Smooth muscle cell (in vitro differentiated cells): ENCODE measurements around the gene POMC. TPM values are rescaled to one million over a fixed set of nuclear protein-coding genes. Genes with fewer than 3 reads are reported as not detected.
"Not testable (repeated sequence)": the region's sequence is repeated elsewhere in the genome, so short reads cannot be mapped to it uniquely, and the experiment has no call there.

Experiments used
- DNase-seq: peaks from one replicate; lab custom pipeline; 2025; ENCODE audit not compliant: unreplicated experiment; lab: John Stamatoyannopoulos, UW
- H2AFZ ChIP-seq: fragments of 200-600 bp; sonication (generic); 2 replicates; pipeline ENCODE4 v1.6.0; 2016; ENCODE audit warnings: antibody characterized with exemption, low read depth, mild to moderate bottlenecking
- H3F3A ChIP-seq: fragments of 200-600 bp; sonication (generic); 2 replicates; pipeline ENCODE4 v1.6.0; 2017; ENCODE audit warnings: antibody characterized with exemption, low read depth
- H3K27ac ChIP-seq: fragments of 200-600 bp; sonication (generic); 2 replicates; pipeline ENCODE4 v1.5.1; 2016; ENCODE audit warnings: low read depth, mild to moderate bottlenecking
- H3K27me3 ChIP-seq: fragments of 200-600 bp; sonication (generic); 2 replicates; pipeline ENCODE4 v1.6.1; 2016; ENCODE audit warnings: low read depth, mild to moderate bottlenecking
- H3K36me3 ChIP-seq: fragments of 200-600 bp; sonication (generic); 2 replicates; pipeline ENCODE4 v1.5.1; 2016; ENCODE audit warnings: low read depth
- H3K4me1 ChIP-seq: fragments of 200-600 bp; sonication (generic); 2 replicates; pipeline ENCODE4 v1.5.1; 2016; ENCODE audit warnings: low read depth
- H3K4me2 ChIP-seq: fragments of 200-600 bp; sonication (generic); 2 replicates; pipeline ENCODE4 v1.6.0; 2016; ENCODE audit warnings: mild to moderate bottlenecking
- H3K4me3 ChIP-seq: fragments of 200-600 bp; sonication (generic); 2 replicates; pipeline ENCODE4 v1.5.1; 2016; ENCODE audit warnings: mild to moderate bottlenecking
- H3K79me2 ChIP-seq: fragments of 200-600 bp; sonication (generic); 2 replicates; pipeline ENCODE4 v1.6.0; 2016; ENCODE audit warnings: low read depth, mild to moderate bottlenecking
- H3K9ac ChIP-seq: fragments of 200-600 bp; sonication (generic); 2 replicates; pipeline ENCODE4 v1.6.0; 2016; ENCODE audit warnings: low read depth
- H3K9me3 ChIP-seq: fragments of 200-600 bp; sonication (generic); replicated peaks from 2 replicates; pipeline ENCODE4 v1.5.1; 2016; ENCODE audit warnings: low read depth
- H4K20me1 ChIP-seq: fragments of 200-600 bp; sonication (generic); 2 replicates; pipeline ENCODE4 v1.6.0; 2016; ENCODE audit warnings: low read depth
- WGBS: methylation state at CpG from one replicate; pipeline ENCODE4 v1.1.7; 2016; ENCODE audit warnings: low lambda C conversion rate; 5-methylcytosine and 5-hydroxymethylcytosine counted together
- polyA plus RNA-seq: library from polyadenylated mRNA; unstranded; fragments of >200 nt; fragmentation: Nextera tagmentation; extraction: Ambion mirVana; gene quantifications from 2 replicates; pipeline ENCODE4 v1.2.1, GENCODE V29; 2016
- total RNA-seq: library from RNA; depleted of rRNA; stranded (reverse); fragments of >200 nt; gene quantifications from 2 replicates; pipeline ENCODE4 v1.2.3, GENCODE V29; 2014
- TF ChIP-seq, protein P1 (sequence below): fragments of 200-600 bp; sonication (generic); IDR thresholded peaks from 2 replicates; pipeline ENCODE4 v1.5.1; 2017; ENCODE audit warnings: borderline replicate concordance, mild to moderate bottlenecking, antibody characterized with exemption; ENCODE audit not compliant: insufficient read depth, poor library complexity, severe bottlenecking

The POMC gene
- total and polyA plus RNA-seq, 2 experiments from 2014 or later, result not detected

DNA sequence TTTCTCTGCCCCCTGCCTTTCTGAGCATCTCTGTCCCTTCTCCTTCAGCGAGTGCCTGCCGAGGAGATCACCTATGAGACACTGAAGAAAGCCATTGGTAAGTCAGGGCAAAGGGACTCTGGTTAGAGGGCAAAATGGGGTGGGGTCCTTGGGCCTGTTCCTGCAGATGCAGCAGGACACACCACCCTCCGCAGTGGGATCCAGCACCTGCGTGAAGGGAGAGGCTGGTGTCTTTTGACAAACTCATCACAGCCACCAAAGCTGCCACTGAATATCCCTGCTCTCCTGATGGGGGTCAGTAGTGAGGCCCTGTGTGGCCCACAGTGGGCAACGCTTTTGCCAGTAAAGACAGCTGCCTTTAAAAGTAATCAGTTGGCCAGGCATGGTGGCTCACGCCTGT lies 18.7 kb downstream of the POMC start:
- no peak overlapping the region for H2AFZ ChIP-seq
- TF ChIP-seq, protein P1, sequence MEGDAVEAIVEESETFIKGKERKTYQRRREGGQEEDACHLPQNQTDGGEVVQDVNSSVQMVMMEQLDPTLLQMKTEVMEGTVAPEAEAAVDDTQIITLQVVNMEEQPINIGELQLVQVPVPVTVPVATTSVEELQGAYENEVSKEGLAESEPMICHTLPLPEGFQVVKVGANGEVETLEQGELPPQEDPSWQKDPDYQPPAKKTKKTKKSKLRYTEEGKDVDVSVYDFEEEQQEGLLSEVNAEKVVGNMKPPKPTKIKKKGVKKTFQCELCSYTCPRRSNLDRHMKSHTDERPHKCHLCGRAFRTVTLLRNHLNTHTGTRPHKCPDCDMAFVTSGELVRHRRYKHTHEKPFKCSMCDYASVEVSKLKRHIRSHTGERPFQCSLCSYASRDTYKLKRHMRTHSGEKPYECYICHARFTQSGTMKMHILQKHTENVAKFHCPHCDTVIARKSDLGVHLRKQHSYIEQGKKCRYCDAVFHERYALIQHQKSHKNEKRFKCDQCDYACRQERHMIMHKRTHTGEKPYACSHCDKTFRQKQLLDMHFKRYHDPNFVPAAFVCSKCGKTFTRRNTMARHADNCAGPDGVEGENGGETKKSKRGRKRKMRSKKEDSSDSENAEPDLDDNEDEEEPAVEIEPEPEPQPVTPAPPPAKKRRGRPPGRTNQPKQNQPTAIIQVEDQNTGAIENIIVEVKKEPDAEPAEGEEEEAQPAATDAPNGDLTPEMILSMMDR, result no peak
- H4K20me1 ChIP-seq, result no peaks in the 10 kb centered on the region
- no peaks in the 10 kb centered on the region for H3K9me3 ChIP-seq
- H3K4me3 ChIP-seq, result no peak overlapping the region
- no peak for DNase-seq
- 97% methylated on average over 6 of the region's 6 CpGs for WGBS
- no peaks in the 10 kb centered on the region for H3K4me1 ChIP-seq
- H3K79me2 ChIP-seq, result no peaks in the 10 kb centered on the region
- H3K36me3 ChIP-seq, result no peaks in the 10 kb centered on the region
- H3K4me2 ChIP-seq, result no peak overlapping the region
- H3K27ac ChIP-seq, result no peak overlapping the region
- H3K27me3 ChIP-seq, result no peaks in the 10 kb centered on the region
- no peaks in the 10 kb centered on the region for H3F3A ChIP-seq
- H3K9ac ChIP-seq, result no peak overlapping the region

DNA sequence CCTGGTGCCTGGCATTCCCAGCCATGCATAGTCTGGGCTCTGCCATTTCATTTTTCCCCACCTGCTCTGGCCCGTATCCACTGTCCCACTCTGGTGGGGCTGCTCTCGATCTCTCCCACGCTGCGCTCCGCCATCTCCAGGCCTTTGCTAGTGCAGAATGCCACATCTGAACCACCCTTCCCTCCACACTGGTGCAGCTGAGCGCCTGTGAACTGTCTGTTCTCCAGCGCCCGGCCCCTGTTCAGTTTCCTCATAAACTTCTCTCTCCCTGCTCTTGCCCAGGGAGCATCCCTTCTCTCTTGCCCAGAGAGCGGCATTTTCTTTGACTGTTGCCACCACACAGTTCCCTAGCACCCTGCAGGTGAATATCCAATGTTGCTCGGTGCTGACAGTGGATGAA lies 21.5 kb downstream of the POMC start:
- over 99% methylated on average over 10 of the region's 10 CpGs for WGBS
- Histone ChIP-seq H2AFZ (no peak overlapping the region), H3F3A (no peaks in the 10 kb centered on the region), H3K27ac (no peak overlapping the region), H3K79me2 (no peaks in the 10 kb centered on the region), H3K4me1 (no peaks in the 10 kb centered on the region), H3K36me3 (no peaks in the 10 kb centered on the region), H3K4me2 (no peak overlapping the region), H3K9ac (no peak overlapping the region), H3K4me3 (no peak overlapping the region), H3K9me3 (no peaks in the 10 kb centered on the region), H3K27me3 (no peaks in the 10 kb centered on the region), H4K20me1 (no peaks in the 10 kb centered on the region)
- no peak for DNase-seq
- TF ChIP-seq, protein P1, result no peak

DNA sequence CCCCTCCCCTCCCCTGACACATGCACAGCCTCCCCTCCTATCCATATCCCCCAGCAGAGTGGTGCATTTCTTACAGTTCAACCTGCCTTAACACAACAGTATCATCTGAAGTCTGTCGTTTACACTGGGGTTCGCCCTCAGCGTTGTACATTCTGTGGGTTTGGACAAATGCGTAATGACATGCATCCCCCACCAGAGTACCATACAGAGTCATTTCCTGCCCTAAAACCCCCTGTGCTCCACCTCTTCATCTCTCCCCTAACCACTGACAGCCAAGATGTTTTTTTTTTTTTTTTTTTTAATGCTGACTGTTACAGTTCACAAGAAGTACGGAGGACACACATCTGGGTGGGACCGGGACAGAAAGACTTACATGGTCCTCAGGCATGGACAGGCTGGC lies 22.6 kb downstream of the POMC start:
- H3K4me1 ChIP-seq, result no peaks in the 10 kb centered on the region
- no peaks in the 10 kb centered on the region for H4K20me1 ChIP-seq
- no peak overlapping the region for H2AFZ ChIP-seq
- H3K27me3 ChIP-seq, result no peaks in the 10 kb centered on the region
- no peak for DNase-seq
- H3F3A ChIP-seq, result no peaks in the 10 kb centered on the region
- 93% methylated on average over 6 of the region's 6 CpGs for WGBS
- no peaks in the 10 kb centered on the region for H3K36me3 ChIP-seq
- H3K4me3 ChIP-seq, result no peak overlapping the region
- no peak overlapping the region for H3K9ac ChIP-seq
- no peak overlapping the region for H3K4me2 ChIP-seq
- H3K27ac ChIP-seq, result no peak overlapping the region
- no peaks in the 10 kb centered on the region for H3K9me3 ChIP-seq
- TF ChIP-seq, protein P1, result no peak
- no peaks in the 10 kb centered on the region for H3K79me2 ChIP-seq

DNA sequence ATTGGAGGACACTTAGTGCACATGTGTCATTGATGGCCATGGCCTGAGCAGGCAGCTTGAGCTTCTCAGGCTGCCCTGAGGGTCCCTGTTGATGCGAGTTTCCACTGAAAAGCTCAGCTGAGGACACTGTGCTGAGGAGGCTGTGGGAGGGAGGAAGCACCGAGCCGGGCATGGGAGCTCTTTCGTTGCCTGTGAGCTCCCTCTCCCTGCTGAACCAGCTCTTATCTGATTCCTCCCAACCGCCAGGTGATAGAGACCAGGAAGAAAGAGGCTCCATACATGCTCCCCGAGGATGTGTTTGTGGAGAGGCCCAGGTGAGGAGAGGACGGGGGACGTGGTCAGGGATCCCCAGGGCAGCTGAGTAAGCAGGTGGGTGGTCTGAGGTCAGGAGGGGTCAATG lies 27.3 kb downstream of the POMC start:
- no peak overlapping the region for H3K4me3 ChIP-seq
- no peak overlapping the region for H3K4me2 ChIP-seq
- no peak for DNase-seq
- H4K20me1 ChIP-seq, result no peaks in the 10 kb centered on the region
- WGBS, result 86% methylated on average over 8 of the region's 8 CpGs
- H3K9me3 ChIP-seq, result no peaks in the 10 kb centered on the region
- no peak overlapping the region for H2AFZ ChIP-seq
- H3K9ac ChIP-seq, result no peak overlapping the region
- H3K36me3 ChIP-seq, result no peaks in the 10 kb centered on the region
- no peak overlapping the region for H3K27ac ChIP-seq
- TF ChIP-seq, protein P1, result no peak
- H3K27me3 ChIP-seq, result no peaks in the 10 kb centered on the region
- no peaks in the 10 kb centered on the region for H3K79me2 ChIP-seq
- no peaks in the 10 kb centered on the region for H3K4me1 ChIP-seq
- no peaks in the 10 kb centered on the region for H3F3A ChIP-seq

DNA sequence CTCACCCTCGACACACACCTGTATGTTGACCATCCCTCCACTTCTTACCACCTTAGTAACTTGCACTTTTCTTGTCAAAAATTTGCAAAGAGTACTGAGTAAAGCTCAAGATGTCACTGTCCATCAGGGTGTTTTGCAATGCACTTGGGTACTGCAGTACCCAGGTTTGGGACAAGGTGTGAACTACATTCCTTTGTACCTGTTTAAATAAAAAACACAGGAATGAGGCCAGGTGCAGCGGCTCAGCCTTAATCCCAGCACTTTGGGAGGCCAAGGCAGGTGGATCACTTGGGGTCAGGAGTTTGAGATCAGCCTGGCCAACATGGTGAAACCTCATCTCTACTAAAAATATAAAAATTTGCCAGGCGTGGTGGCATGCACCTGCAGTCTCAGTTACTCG lies 27.8 kb downstream of the POMC start:
- 89% methylated on average over 4 of the region's 4 CpGs for WGBS
- not testable (repeated sequence) for H3K4me2 ChIP-seq, H3K4me1 ChIP-seq, H4K20me1 ChIP-seq, DNase-seq, H3K9me3 ChIP-seq, H3K27me3 ChIP-seq, H3K36me3 ChIP-seq, H3K9ac ChIP-seq, H3K27ac ChIP-seq, H3K4me3 ChIP-seq, H2AFZ ChIP-seq, H3F3A ChIP-seq, H3K79me2 ChIP-seq
